H1 (cell line): ENCODE data around the gene SLC35A3. TPM values are rescaled to one million over a fixed set of nuclear protein-coding genes. Genes with fewer than 3 reads are reported as not detected.

Experiments used
- CTCF ChIA-PET: fragments of 300-600 bp; sonication (Branson Sonifier 250); formaldehyde crosslinking; loops from one replicate; lab custom pipeline; 2021; ENCODE audit not compliant: partially characterized antibody; lab: Charles Lee
- POLR2A ChIA-PET: fragments of 300-600 bp; sonication (Branson Sonifier 250); formaldehyde crosslinking; loops from one replicate; lab custom pipeline; 2021; ENCODE audit warnings: inconsistent platforms; ENCODE audit not compliant: partially characterized antibody; lab: Charles Lee
- DNase-seq, 2 experiments: peaks; one replicate each; pipeline versions ENCODE4 v3.0.0 to v3.0.0-alpha.2; 2010 to 2022; ENCODE audit warnings: low spot score in 2 of 2, low read depth in 1 of 2, mixed read lengths in 1 of 2
- FAIRE-seq: peaks from 2 replicates; lab custom pipeline; 2011; peaks lifted over from hg19 to GRCh38; lab: Jason Lieb, UNC
- H2AFZ ChIP-seq: 2 replicates; pipeline ENCODE4 v1.8.1; 2012; ENCODE audit warnings: low read length, inconsistent platforms
- H2AK5ac ChIP-seq: 2 replicates; pipeline ENCODE4 v1.6.1; 2013; ENCODE audit warnings: low read depth, low read length
- H2BK120ac ChIP-seq: replicated peaks from 2 replicates; pipeline ENCODE3; 2013; ENCODE audit warnings: low read depth, low read length, inconsistent platforms
- H2BK12ac ChIP-seq: 2 replicates; pipeline ENCODE4 v1.6.1; 2013; ENCODE audit warnings: low read depth, low read length
- H2BK15ac ChIP-seq: 2 replicates; pipeline ENCODE4 v1.6.1; 2013; ENCODE audit warnings: low read length
- H2BK20ac ChIP-seq: 2 replicates; pipeline ENCODE4 v1.6.1; 2013; ENCODE audit warnings: low read length
- H2BK5ac ChIP-seq: 2 replicates; pipeline ENCODE4 v1.6.1; 2013; ENCODE audit warnings: low read depth, low read length
- H3K14ac ChIP-seq: 2 replicates; pipeline ENCODE4 v1.6.1; 2013; ENCODE audit warnings: inconsistent platforms; ENCODE audit not compliant: insufficient read length
- H3K18ac ChIP-seq: 2 replicates; pipeline ENCODE4 v1.6.1; 2013; ENCODE audit warnings: low read length; ENCODE audit errors: extremely low read depth
- H3K23ac ChIP-seq: 2 replicates; pipeline ENCODE4 v1.6.1; 2013; ENCODE audit warnings: inconsistent platforms; ENCODE audit not compliant: insufficient read length
- H3K23me2 ChIP-seq: 2 replicates; pipeline ENCODE4 v1.6.1; 2013; ENCODE audit warnings: low read depth, low read length
- H3K27ac ChIP-seq: 2 replicates; pipeline ENCODE4 v1.6.1; 2011; ENCODE audit warnings: low read depth, low read length, inconsistent platforms
- H3K27me3 ChIP-seq, 4 experiments: replicated peaks in 1 of 4; 1 replicate in 1 of 4; 2 replicates in 3 of 4; pipeline versions ENCODE4 v1.6.1 to v1.8.1; 2011 to 2013; ENCODE audit warnings: low read length in 3 of 4, mild to moderate bottlenecking in 3 of 4, inconsistent platforms in 2 of 4, mixed read lengths in 2 of 4, moderate library complexity in 1 of 4; ENCODE audit not compliant: control insufficient read depth in 3 of 4, insufficient read depth in 3 of 4; ENCODE audit errors: extremely low read depth in 1 of 4
- H3K36me3 ChIP-seq, 4 experiments: 2 replicates each; pipeline versions ENCODE4 v1.6.1 to v1.8.1; 2011 to 2013; ENCODE audit warnings: mild to moderate bottlenecking in 4 of 4, low read length in 3 of 4, moderate library complexity in 2 of 4, control low read depth in 1 of 4, inconsistent platforms in 1 of 4; ENCODE audit not compliant: insufficient read depth in 4 of 4, control insufficient read depth in 2 of 4
- H3K4ac ChIP-seq: replicated peaks from 2 replicates; pipeline ENCODE3; 2013; ENCODE audit warnings: low read length, low read depth, mixed read lengths, inconsistent platforms; ENCODE audit not compliant: insufficient read length
- H3K4me1 ChIP-seq, 4 experiments: replicated peaks in 1 of 4; 1 replicate in 1 of 4; 2 replicates in 3 of 4; pipeline versions ENCODE4 v1.6.1 to v1.8.1; 2011 to 2013; ENCODE audit warnings: low read length in 3 of 4, inconsistent platforms in 2 of 4, mixed read lengths in 1 of 4; ENCODE audit not compliant: insufficient read depth in 4 of 4, control insufficient read depth in 3 of 4
- H3K4me2 ChIP-seq, 2 experiments: 2 replicates each; pipeline versions ENCODE4 v1.6.1 to v1.8.1; 2011 to 2013; ENCODE audit warnings: low read depth in 2 of 2, low read length in 2 of 2, control low read depth in 1 of 2, inconsistent platforms in 1 of 2, mild to moderate bottlenecking in 1 of 2; ENCODE audit not compliant: insufficient read depth in 1 of 2
- H3K4me3 ChIP-seq, 4 experiments: fragments of 200-600, 300-600 bp in 1 of 4; sonication (generic), shearing (Covaris generic), sonication (Bioruptor Twin) in 1 of 4; 2 replicates each; pipeline versions ENCODE4 v1.5.1 to v1.8.1; 2011 to 2016; ENCODE audit warnings: low read length in 4 of 4, low read depth in 3 of 4, control low read depth in 2 of 4, inconsistent platforms in 2 of 4, mild to moderate bottlenecking in 2 of 4, mixed read lengths in 1 of 4, moderate library complexity in 1 of 4; ENCODE audit not compliant: insufficient read depth in 2 of 4; ENCODE audit errors: extremely low read depth in 1 of 4
- H3K56ac ChIP-seq: replicated peaks from 2 replicates; pipeline ENCODE3; 2013; ENCODE audit warnings: low read depth, mild to moderate bottlenecking, mixed read lengths, low read length, inconsistent platforms; ENCODE audit not compliant: insufficient read length
- H3K79me1 ChIP-seq: 2 replicates; pipeline ENCODE4 v1.6.1; 2013; ENCODE audit warnings: low read depth, low read length, control low read depth
- H3K79me2 ChIP-seq, 2 experiments: 2 replicates each; pipeline versions ENCODE4 v1.6.1 to v1.8.1; 2012 to 2013; ENCODE audit warnings: low read length in 2 of 2, mild to moderate bottlenecking in 2 of 2, inconsistent platforms in 1 of 2; ENCODE audit not compliant: insufficient read depth in 2 of 2, control insufficient read depth in 1 of 2
- H3K9ac ChIP-seq, 4 experiments: replicated peaks in 1 of 4; 1 replicate in 1 of 4; 2 replicates in 3 of 4; pipeline versions ENCODE4 v1.6.1 to v1.8.1; 2011 to 2013; ENCODE audit warnings: low read depth in 3 of 4, low read length in 3 of 4, control low read depth in 2 of 4, mild to moderate bottlenecking in 2 of 4, moderate library complexity in 2 of 4, inconsistent platforms in 1 of 4; ENCODE audit errors: extremely low read depth in 1 of 4
- H3K9me3 ChIP-seq, 2 experiments: 2 replicates each; pipeline versions ENCODE4 v1.6.1 to v1.8.1; 2012 to 2013; ENCODE audit warnings: mild to moderate bottlenecking in 2 of 2, moderate library complexity in 2 of 2, control low read depth in 1 of 2, inconsistent platforms in 1 of 2, low read depth in 1 of 2, low read length in 1 of 2, mixed read lengths in 1 of 2; ENCODE audit not compliant: insufficient read depth in 2 of 2
- H4K20me1 ChIP-seq, 2 experiments: replicated peaks in 1 of 2; 2 replicates each; pipeline versions ENCODE3 to v1.8.1; 2011 to 2013; ENCODE audit warnings: inconsistent platforms in 2 of 2, low read length in 2 of 2, mild to moderate bottlenecking in 1 of 2; ENCODE audit not compliant: insufficient read depth in 2 of 2, control insufficient read depth in 1 of 2
- H4K5ac ChIP-seq: 2 replicates; pipeline ENCODE4 v1.6.1; 2013; ENCODE audit warnings: low read length, low read depth, mixed read lengths, inconsistent platforms; ENCODE audit not compliant: insufficient read length
- H4K8ac ChIP-seq: 2 replicates; pipeline ENCODE4 v1.8.0; 2013; ENCODE audit warnings: mild to moderate bottlenecking, moderate library complexity, low read length, inconsistent platforms; ENCODE audit not compliant: insufficient read depth; ENCODE audit errors: extremely low read depth
- H4K91ac ChIP-seq: replicated peaks from 2 replicates; pipeline ENCODE3; 2013; ENCODE audit warnings: low read length, mixed read lengths, inconsistent platforms; ENCODE audit not compliant: insufficient read length
- ATF2 ChIP-seq: IDR thresholded peaks from 2 replicates; pipeline ENCODE4 v1.6.1; 2012; ENCODE audit warnings: low read length, inconsistent platforms
- BRCA1 ChIP-seq: IDR thresholded peaks from 2 replicates; pipeline ENCODE4 v1.6.1; 2012; ENCODE audit warnings: low read depth, low read length, improper control_type of control experiment
- CEBPB ChIP-seq: IDR thresholded peaks from 2 replicates; pipeline ENCODE4 v1.6.1; 2012; ENCODE audit warnings: low read depth, low read length
- CHD2 ChIP-seq: IDR thresholded peaks from 2 replicates; pipeline ENCODE4 v1.6.1; 2012; ENCODE audit warnings: low read length, improper control_type of control experiment
- POLR2A ChIP-seq, 2 experiments: IDR thresholded peaks; 1 replicate in 1 of 2; 2 replicates in 1 of 2; pipeline ENCODE4 v1.6.1; 2011; ENCODE audit warnings: low read depth in 2 of 2, low read length in 2 of 2, mild to moderate bottlenecking in 2 of 2; ENCODE audit errors: control extremely low read depth in 1 of 2
- SIN3A ChIP-seq, 2 experiments: IDR thresholded peaks in 1 of 2; conservative IDR thresholded peaks in 1 of 2; 2 replicates each; pipeline ENCODE4 v1.6.1; 2011 to 2012; ENCODE audit warnings: low read length in 2 of 2, improper control_type of control experiment in 1 of 2, low read depth in 1 of 2, mild to moderate bottlenecking in 1 of 2
- SIRT6 ChIP-seq: IDR thresholded peaks from one replicate; pipeline ENCODE4 v1.7.1; 2012; ENCODE audit warnings: low read length, inconsistent platforms
- USF2 ChIP-seq: IDR thresholded peaks from 2 replicates; pipeline ENCODE4 v1.6.1; 2011; ENCODE audit warnings: low read length, improper control_type of control experiment
- YY1 ChIP-seq: IDR thresholded peaks from 2 replicates; pipeline ENCODE4 v1.6.1; 2011; ENCODE audit warnings: low read depth, mild to moderate bottlenecking, low read length
- WGBS, 2 experiments: shearing (Covaris generic) in 1 of 2; methylation state at CpG; one replicate each; pipeline versions ENCODE4 v1.1.6 to v1.1.7; 2013 to 2015; ENCODE audit warnings: low lambda C conversion rate in 2 of 2, mixed read lengths in 2 of 2, inconsistent platforms in 1 of 2, low coverage in 1 of 2, missing lambda C conversion rate in 1 of 2; ENCODE audit not compliant: insufficient replicate concordance in 2 of 2, insufficient coverage in 1 of 2, insufficient read length in 1 of 2; ENCODE audit errors: extremely low coverage in 1 of 2, missing lambda C conversion rate in 1 of 2; 5-methylcytosine and 5-hydroxymethylcytosine counted together
- polyA plus RNA-seq, 7 experiments: library from polyadenylated mRNA; depleted of rRNA in 3 of 7; stranded (reverse) in 5 of 7; unstranded in 2 of 7; fragments of >200 nt in 5 of 7; fragments of 200-250 nt in 2 of 7; gene quantifications; 1 replicate in 5 of 7; 2 replicates in 1 of 7; 4 replicates in 1 of 7; pipeline versions ENCODE4 v1.2.1 to v1.2.3, GENCODE V29; 2011 to 2013; ENCODE audit warnings: missing spikeins in 2 of 7, mixed read lengths in 2 of 7
- total RNA-seq: library from RNA; stranded (reverse); fragmentation: NEBNext Ultra II Directional; extraction: Animal tissue kit (Norgen Biotek cat#: 25700); gene quantifications from 2 replicates; pipeline ENCODE4 v1.2.1, GENCODE V29; 2021
- TF ChIP-seq, protein P1 (sequence below): IDR thresholded peaks from 2 replicates; pipeline ENCODE4 v1.6.1; 2012; ENCODE audit warnings: inconsistent platforms

SLC35A3 gene
- total and polyA plus RNA-seq, 2 of the 8 experiments (the other 6 are each of a cell fraction or from before 2014, with no cell fraction given): 3.0 to 13.8 TPM

GRCh38 chr1:100074604-100075395 is 105.0 kb downstream of the SLC35A3 start:
- Histone ChIP-seq H2BK12ac (no peak overlapping the region), H2BK20ac (no peak overlapping the region), H3K4me3 (no peak overlapping the region), H3K23ac (no peak overlapping the region), H3K27ac (no peak overlapping the region), H4K91ac (no peak overlapping the region), H3K9ac (no peak overlapping the region), H3K4me1 (no peaks in the 10 kb centered on the region; a peak in 1 of 7 replicates), H3K18ac (no peak overlapping the region), H3K79me1 (no peaks in the 10 kb centered on the region), H3K56ac (no peak overlapping the region), H3K23me2 (no peaks in the 10 kb centered on the region), H4K5ac (no peak overlapping the region), H2AFZ (no peak overlapping the region), H3K27me3 (no peaks in the 10 kb centered on the region), H4K8ac (no peak overlapping the region), H2BK5ac (no peak overlapping the region), H3K14ac (no peak overlapping the region), H3K4ac (no peak overlapping the region), H2BK120ac (no peak overlapping the region), H2BK15ac (no peak overlapping the region), H3K9me3 (no peaks in the 10 kb centered on the region), H2AK5ac (no peak overlapping the region), H3K79me2 (no peaks in the 10 kb centered on the region), H4K20me1 (peaks cover 0 to 5% of the 10 kb centered on the region in 2 experiments), H3K4me2 (no peak overlapping the region), H3K36me3 (peaks cover 0 to 56% (median 30%) of the 10 kb centered on the region in 4 experiments; a peak in 7 of 8 replicates)
- ChIA-PET CTCF (interaction anchor here (0.5 to 1.7 kb wide), 3 partner anchors 267 to 919 kb away, joined by 3 to 5 read pairs (median 4); no protein-coding TSS in a partner anchor), POLR2A (no interaction called here)
- 87% methylated on average over 10 of the region's 11 CpGs; no CpG with 5 or more reads in 1 of the 2 experiments for WGBS, 2 experiments
- FAIRE-seq: no peak
- DNase-seq: no peak
- TF ChIP-seq YY1 (no peak), BRCA1 (no peak), ATF2 (no peak), SIN3A (conservative IDR thresholded peaks at IDR 0.05 in 1 of 2, IDR thresholded peaks at IDR 0.05 in 1 of 2; ENCODE audit: low read depth in 1 of 2, low read length in 2 of 2) (no peak), USF2 (no peak), SIRT6 (no peak), CEBPB (no peak), POLR2A (IDR thresholded peaks at IDR 0.05; ENCODE audit: control extremely low read depth in 1 of 2, low read depth in 2 of 2, low read length in 2 of 2) (no peak), CHD2 (no peak)
- TF ChIP-seq, protein P1, sequence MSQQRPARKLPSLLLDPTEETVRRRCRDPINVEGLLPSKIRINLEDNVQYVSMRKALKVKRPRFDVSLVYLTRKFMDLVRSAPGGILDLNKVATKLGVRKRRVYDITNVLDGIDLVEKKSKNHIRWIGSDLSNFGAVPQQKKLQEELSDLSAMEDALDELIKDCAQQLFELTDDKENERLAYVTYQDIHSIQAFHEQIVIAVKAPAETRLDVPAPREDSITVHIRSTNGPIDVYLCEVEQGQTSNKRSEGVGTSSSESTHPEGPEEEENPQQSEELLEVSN: no peak
